Measurements from ENCODE around the gene PLEKHG4B.

- TF ChIP-seq POLR2AphosphoS5 (IDR thresholded peaks at IDR 0.05; ENCODE audit: low read depth, low read length), result no peak
- no peak for TF ChIP-seq CTCF (IDR thresholded peaks at IDR 0.05; ENCODE audit: control extremely low read depth in 1 of 3, insufficient read depth in 1 of 3, low read depth in 1 of 3, low read length in 3 of 3)
- no peak for TF ChIP-seq KDM1A (IDR thresholded peaks at IDR 0.05; ENCODE audit: borderline replicate concordance, low read length)
- no peak for TF ChIP-seq SP2 (IDR thresholded peaks at IDR 0.05; ENCODE audit: low read length)
- no peak for TF ChIP-seq RAD21 (IDR thresholded peaks at IDR 0.05 in 1 of 2, conservative IDR thresholded peaks at IDR 0.05 in 1 of 2; ENCODE audit: low read depth in 2 of 2, low read length in 2 of 2)
- no peak for TF ChIP-seq EP300 (IDR thresholded peaks at IDR 0.05; ENCODE audit: borderline replicate concordance in 1 of 2, low read depth in 2 of 2, low read length in 2 of 2)
- no peak for TF ChIP-seq CEBPB (IDR thresholded peaks at IDR 0.05; ENCODE audit: low read depth, low read length)
- no peak for TF ChIP-seq HDAC2 (IDR thresholded peaks at IDR 0.05; ENCODE audit: borderline replicate concordance in 1 of 2, low read depth in 2 of 2, low read length in 2 of 2)
- TF ChIP-seq EZH2 (IDR thresholded peaks at IDR 0.05; ENCODE audit: low read depth, low read length, severe bottlenecking), result no peak
- TF ChIP-seq TBP (IDR thresholded peaks at IDR 0.05; ENCODE audit: low read depth, low read length), result no peak
- TF ChIP-seq GABPA (IDR thresholded peaks at IDR 0.05; ENCODE audit: borderline replicate concordance, insufficient read depth, low read length), result no peak
- no peak for TF ChIP-seq RNF2 (IDR thresholded peaks at IDR 0.05; ENCODE audit: borderline replicate concordance, low read depth, low read length, missing control alignments, poor library complexity, severe bottlenecking)
- no peak for TF ChIP-seq ATF2 (IDR thresholded peaks at IDR 0.05; ENCODE audit: low read length)
Measured at GRCh38 chr5:82570-82969, 9.4 kb upstream of the PLEKHG4B start.
